ENCODE data around the gene CEBPA. TPM values are rescaled to one million over a fixed set of nuclear protein-coding genes. Genes with fewer than 3 reads are reported as not detected.

The CEBPA gene
- total and polyA plus RNA-seq, 2 donors (not counting 1 experiment from before 2014, with no cell fraction given) = 0.17 TPM; not detected in 1

DNA sequence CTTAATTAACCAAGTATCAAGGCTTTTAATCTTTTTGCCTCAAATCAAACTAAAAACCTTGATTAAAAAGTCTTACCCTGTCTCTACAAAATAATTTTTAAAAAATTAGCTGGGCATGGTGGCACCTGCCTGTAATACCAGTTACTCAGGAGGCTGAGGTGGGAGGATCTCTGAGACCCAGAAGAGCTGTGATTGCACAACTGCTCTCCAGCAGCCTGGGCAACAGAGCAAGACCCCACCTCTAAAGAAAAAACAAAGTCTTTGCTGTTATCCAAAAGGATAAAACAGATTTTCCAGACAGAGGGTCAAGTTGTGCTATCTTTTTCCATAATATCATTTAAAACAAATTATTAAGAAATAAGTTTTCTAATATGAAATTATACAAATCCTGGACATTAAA, 44.3 kb upstream of the CEBPA start:
- Histone ChIP-seq H3K27ac (ENCODE audit: insufficient read depth, low read length) (no peak overlapping the region), H3K36me3 (ENCODE audit: control insufficient read depth, insufficient read depth, low read length) (no peaks in the 10 kb centered on the region), H3K4me1 (ENCODE audit: control insufficient read depth, extremely low read depth, insufficient read depth, low read length) (no peaks in the 10 kb centered on the region), H3K9me3 (ENCODE audit: control insufficient read depth, insufficient read depth, low read depth, low read length) (no peaks in the 10 kb centered on the region), H3K79me2 (ENCODE audit: control insufficient read depth, insufficient read depth, low read length) (no peaks in the 10 kb centered on the region), H3K4me3 (replicated peaks in 1 of 4; ENCODE audit: control extremely low read depth in 1 of 4, insufficient read depth in 1 of 4, low read depth in 3 of 4, low read length in 4 of 4) (no peak overlapping the region), H2AFZ (ENCODE audit: low read length) (no peak overlapping the region), H4K20me1 (ENCODE audit: control insufficient read depth, extremely low read depth, insufficient read depth, low read length) (no peaks in the 10 kb centered on the region), H3K4me2 (ENCODE audit: extremely low read depth, insufficient read depth, low read length) (no peak overlapping the region), H3K27me3 (ENCODE audit: control insufficient read depth, insufficient read depth, low read length) (peaks cover 14% of the 10 kb centered on the region), H3K9ac (ENCODE audit: insufficient read depth, low read length) (no peak overlapping the region)
- DNase-seq (ENCODE audit: low read depth in 2 of 2) = no peak
- no peak for TF ChIP-seq EZH2 (IDR thresholded peaks at IDR 0.05; ENCODE audit: low read length, missing control alignments)
- TF ChIP-seq, protein P1, sequence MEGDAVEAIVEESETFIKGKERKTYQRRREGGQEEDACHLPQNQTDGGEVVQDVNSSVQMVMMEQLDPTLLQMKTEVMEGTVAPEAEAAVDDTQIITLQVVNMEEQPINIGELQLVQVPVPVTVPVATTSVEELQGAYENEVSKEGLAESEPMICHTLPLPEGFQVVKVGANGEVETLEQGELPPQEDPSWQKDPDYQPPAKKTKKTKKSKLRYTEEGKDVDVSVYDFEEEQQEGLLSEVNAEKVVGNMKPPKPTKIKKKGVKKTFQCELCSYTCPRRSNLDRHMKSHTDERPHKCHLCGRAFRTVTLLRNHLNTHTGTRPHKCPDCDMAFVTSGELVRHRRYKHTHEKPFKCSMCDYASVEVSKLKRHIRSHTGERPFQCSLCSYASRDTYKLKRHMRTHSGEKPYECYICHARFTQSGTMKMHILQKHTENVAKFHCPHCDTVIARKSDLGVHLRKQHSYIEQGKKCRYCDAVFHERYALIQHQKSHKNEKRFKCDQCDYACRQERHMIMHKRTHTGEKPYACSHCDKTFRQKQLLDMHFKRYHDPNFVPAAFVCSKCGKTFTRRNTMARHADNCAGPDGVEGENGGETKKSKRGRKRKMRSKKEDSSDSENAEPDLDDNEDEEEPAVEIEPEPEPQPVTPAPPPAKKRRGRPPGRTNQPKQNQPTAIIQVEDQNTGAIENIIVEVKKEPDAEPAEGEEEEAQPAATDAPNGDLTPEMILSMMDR (conservative IDR thresholded peaks at IDR 0.05 in 1 of 2, IDR thresholded peaks at IDR 0.05 in 1 of 2; ENCODE audit: low read depth in 1 of 2, low read length in 2 of 2) = no peak

DNA sequence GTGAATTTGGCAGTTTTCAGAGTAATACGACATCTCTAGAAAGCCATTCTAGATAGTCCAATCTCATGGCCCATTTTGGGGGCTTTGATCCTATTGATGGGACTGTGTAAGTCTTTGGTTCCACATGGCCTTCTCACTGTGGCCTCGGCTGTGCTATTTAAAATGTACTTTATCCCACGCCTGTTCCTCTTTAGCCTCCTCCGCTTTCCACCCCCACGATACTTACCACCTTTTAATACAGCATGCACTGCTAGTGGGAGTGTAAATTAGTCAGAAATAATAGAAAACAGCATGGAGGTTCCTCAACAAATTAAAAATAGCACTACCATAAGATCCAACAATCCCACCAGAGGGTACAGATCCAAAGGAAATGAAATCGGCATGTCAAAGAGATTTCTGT, 42.8 kb upstream of the CEBPA start:
- Histone ChIP-seq H3K4me2 (ENCODE audit: extremely low read depth, insufficient read depth, low read length) (no peak overlapping the region), H3K9me3 (ENCODE audit: control insufficient read depth, insufficient read depth, low read depth, low read length) (no peaks in the 10 kb centered on the region), H3K4me1 (ENCODE audit: control insufficient read depth, extremely low read depth, insufficient read depth, low read length) (no peaks in the 10 kb centered on the region), H3K79me2 (ENCODE audit: control insufficient read depth, insufficient read depth, low read length) (no peaks in the 10 kb centered on the region), H3K36me3 (ENCODE audit: control insufficient read depth, insufficient read depth, low read length) (no peaks in the 10 kb centered on the region), H3K9ac (ENCODE audit: insufficient read depth, low read length) (no peak overlapping the region), H3K27me3 (ENCODE audit: control insufficient read depth, insufficient read depth, low read length) (peaks cover 14% of the 10 kb centered on the region), H2AFZ (ENCODE audit: low read length) (no peak overlapping the region), H3K27ac (ENCODE audit: insufficient read depth, low read length) (no peak overlapping the region), H3K4me3 (replicated peaks in 1 of 4; ENCODE audit: control extremely low read depth in 1 of 4, insufficient read depth in 1 of 4, low read depth in 3 of 4, low read length in 4 of 4) (no peak overlapping the region), H4K20me1 (ENCODE audit: control insufficient read depth, extremely low read depth, insufficient read depth, low read length) (peaks cover 2% of the 10 kb centered on the region)
- TF ChIP-seq, protein P1 (conservative IDR thresholded peaks at IDR 0.05 in 1 of 2, IDR thresholded peaks at IDR 0.05 in 1 of 2; ENCODE audit: low read depth in 1 of 2, low read length in 2 of 2) = no peak
- no peak for DNase-seq (ENCODE audit: low read depth in 2 of 2)

DNA sequence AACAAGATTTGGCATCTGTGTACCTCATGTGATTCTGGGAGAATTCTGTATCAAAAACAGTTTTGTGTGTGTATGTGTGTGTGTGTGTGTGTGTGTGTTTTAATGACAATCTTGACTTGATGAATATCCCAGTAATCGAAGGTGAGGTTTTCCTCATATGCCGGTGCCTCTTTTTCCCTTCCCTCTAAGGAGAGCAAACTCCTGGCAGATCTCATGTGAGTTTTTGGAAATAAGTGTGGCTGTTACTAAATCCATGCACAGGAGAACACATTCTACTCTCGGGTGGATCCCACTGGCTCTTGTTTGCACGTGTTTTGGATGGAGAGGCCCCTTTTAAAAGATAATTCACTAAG, 42.2 kb upstream of the CEBPA start:
- no peak for DNase-seq (ENCODE audit: low read depth in 2 of 2)
- Histone ChIP-seq H3K36me3 (ENCODE audit: control insufficient read depth, insufficient read depth, low read length) (no peaks in the 10 kb centered on the region), H2AFZ (ENCODE audit: low read length) (no peak overlapping the region), H3K4me2 (ENCODE audit: extremely low read depth, insufficient read depth, low read length) (no peak overlapping the region), H3K4me3 (replicated peaks in 1 of 4; ENCODE audit: control extremely low read depth in 1 of 4, insufficient read depth in 1 of 4, low read depth in 3 of 4, low read length in 4 of 4) (no peak overlapping the region), H3K4me1 (ENCODE audit: control insufficient read depth, extremely low read depth, insufficient read depth, low read length) (no peaks in the 10 kb centered on the region), H3K27ac (ENCODE audit: insufficient read depth, low read length) (no peak overlapping the region), H3K79me2 (ENCODE audit: control insufficient read depth, insufficient read depth, low read length) (no peaks in the 10 kb centered on the region), H3K9ac (ENCODE audit: insufficient read depth, low read length) (no peak overlapping the region), H3K9me3 (ENCODE audit: control insufficient read depth, insufficient read depth, low read depth, low read length) (no peaks in the 10 kb centered on the region), H3K27me3 (ENCODE audit: control insufficient read depth, insufficient read depth, low read length) (peaks cover 14% of the 10 kb centered on the region), H4K20me1 (ENCODE audit: control insufficient read depth, extremely low read depth, insufficient read depth, low read length) (peaks cover 2% of the 10 kb centered on the region)
- TF ChIP-seq, protein P1 (conservative IDR thresholded peaks at IDR 0.05 in 1 of 2, IDR thresholded peaks at IDR 0.05 in 1 of 2; ENCODE audit: low read depth in 1 of 2, low read length in 2 of 2) = no peak
- no peak for TF ChIP-seq EZH2 (IDR thresholded peaks at IDR 0.05; ENCODE audit: low read length, missing control alignments)

Measured in fibroblast of lung (primary cell).